Calu3 (cell line): ENCODE measurements around the gene CLCNKA. TPM values are rescaled to one million over a fixed set of nuclear protein-coding genes. Genes with fewer than 3 reads are reported as not detected.

Source experiments
- BruUV-seq: library from RNA; stranded (reverse); fragments of 400-500 nt; replicated peaks from 2 replicates; lab custom pipeline; 2021; lab: Mats Ljungman, UMichigan
- CTCF ChIA-PET: fragments of 300-600 bp; sonication (Branson Sonifier 250); formaldehyde crosslinking; loops from one replicate; lab custom pipeline; 2022; ENCODE audit warnings: antibody characterized with exemption; lab: Charles Lee
- DNase-seq: peaks from one replicate; pipeline ENCODE4 v3.0.0; 2022
- H3K27ac Mint-ChIP-seq: one replicate; pipeline ENCODE4 v1.8.0; 2022; ENCODE audit warnings: mixed read lengths; ENCODE audit not compliant: unreplicated experiment
- H3K27me3 Mint-ChIP-seq: one replicate; pipeline ENCODE4 v1.8.0; 2022; ENCODE audit warnings: mixed read lengths; ENCODE audit not compliant: unreplicated experiment
- H3K36me3 Mint-ChIP-seq: one replicate; pipeline ENCODE4 v1.8.0; 2022; ENCODE audit warnings: mild to moderate bottlenecking, moderate library complexity, mixed read lengths; ENCODE audit not compliant: insufficient read depth, unreplicated experiment
- H3K4me1 Mint-ChIP-seq: one replicate; pipeline ENCODE4 v1.8.0; 2022; ENCODE audit warnings: mild to moderate bottlenecking, low read depth, mixed read lengths; ENCODE audit not compliant: unreplicated experiment
- H3K4me3 Mint-ChIP-seq: one replicate; pipeline ENCODE4 v1.8.0; 2022; ENCODE audit warnings: mild to moderate bottlenecking, low read depth, moderate library complexity, mixed read lengths; ENCODE audit not compliant: unreplicated experiment
- H3K9me3 Mint-ChIP-seq: one replicate; pipeline ENCODE4 v1.8.0; 2022; ENCODE audit warnings: low read depth, mixed read lengths; ENCODE audit not compliant: unreplicated experiment
- CTCF ChIP-seq: fragments of 200-600 bp; IDR thresholded peaks from one replicate; pipeline ENCODE4 v1.8.0; 2022; ENCODE audit warnings: antibody characterized with exemption; ENCODE audit not compliant: unreplicated experiment
- intact Hi-C: fragments of 100-400 bp; cut with micrococcal nuclease; formaldehyde crosslinking; loops from one replicate; pipeline ENCODE4 v1.10.0; 2022; ENCODE audit not compliant: unreplicated experiment
- total RNA-seq: library from RNA; stranded (reverse); gene quantifications from 2 replicates; pipeline ENCODE4 v1.2.3, GENCODE V29; 2022

The CLCNKA gene
- total RNA-seq, 1 experiment from 2014 or later = not detected

- no peaks in the 10 kb centered on the region for H3K9me3 Mint-ChIP-seq
- H3K36me3 Mint-ChIP-seq = no peaks in the 10 kb centered on the region
- H3K27me3 Mint-ChIP-seq = peaks cover 35% of the 10 kb centered on the region
- CTCF ChIA-PET = interaction anchor here (1.1 kb wide), 2 partner anchors 67 to 179 kb away, joined by 3 read pairs; no protein-coding TSS in a partner anchor
- H3K27ac Mint-ChIP-seq = no peak overlapping the region
- intact Hi-C loops = no loop called here
- no peak for DNase-seq
- no peak for TF ChIP-seq CTCF
- H3K4me1 Mint-ChIP-seq = no peaks in the 10 kb centered on the region
- no TSS peak for BruUV-seq
- H3K4me3 Mint-ChIP-seq = no peak overlapping the region
These were observed 27.8 kb upstream of the CLCNKA start for GRCh38 chr1:15994081-15994480.

GRCh38 chr1:15994590-15995351 is 27.1 kb upstream of the CLCNKA start:
- peak; percentile 54 for TF ChIP-seq CTCF
- intact Hi-C loops = no loop called here
- H3K4me1 Mint-ChIP-seq = no peaks in the 10 kb centered on the region
- no peak overlapping the region for H3K27ac Mint-ChIP-seq
- DNase-seq = peak; percentile 67
- CTCF ChIA-PET = interaction anchor here (1.1 kb wide), 2 partner anchors 66 to 180 kb away, joined by 3 read pairs; no protein-coding TSS in a partner anchor
- no peaks in the 10 kb centered on the region for H3K36me3 Mint-ChIP-seq
- H3K27me3 Mint-ChIP-seq = peaks cover 34% of the 10 kb centered on the region
- no TSS peak for BruUV-seq
- H3K4me3 Mint-ChIP-seq = no peak overlapping the region
- H3K9me3 Mint-ChIP-seq = no peaks in the 10 kb centered on the region

- H3K27ac Mint-ChIP-seq = no peak overlapping the region
- no peaks in the 10 kb centered on the region for H3K9me3 Mint-ChIP-seq
- H3K4me1 Mint-ChIP-seq = no peaks in the 10 kb centered on the region
- intact Hi-C loops = no loop called here
- H3K36me3 Mint-ChIP-seq = no peaks in the 10 kb centered on the region
- DNase-seq = no peak
- H3K27me3 Mint-ChIP-seq = peaks cover 24% of the 10 kb centered on the region
- BruUV-seq = no TSS peak
- no peak overlapping the region for H3K4me3 Mint-ChIP-seq
- CTCF ChIA-PET = no interaction called here
- no peak for TF ChIP-seq CTCF
These were observed 24.7 kb upstream of the CLCNKA start for GRCh38 chr1:15997076-15997585.

DNA sequence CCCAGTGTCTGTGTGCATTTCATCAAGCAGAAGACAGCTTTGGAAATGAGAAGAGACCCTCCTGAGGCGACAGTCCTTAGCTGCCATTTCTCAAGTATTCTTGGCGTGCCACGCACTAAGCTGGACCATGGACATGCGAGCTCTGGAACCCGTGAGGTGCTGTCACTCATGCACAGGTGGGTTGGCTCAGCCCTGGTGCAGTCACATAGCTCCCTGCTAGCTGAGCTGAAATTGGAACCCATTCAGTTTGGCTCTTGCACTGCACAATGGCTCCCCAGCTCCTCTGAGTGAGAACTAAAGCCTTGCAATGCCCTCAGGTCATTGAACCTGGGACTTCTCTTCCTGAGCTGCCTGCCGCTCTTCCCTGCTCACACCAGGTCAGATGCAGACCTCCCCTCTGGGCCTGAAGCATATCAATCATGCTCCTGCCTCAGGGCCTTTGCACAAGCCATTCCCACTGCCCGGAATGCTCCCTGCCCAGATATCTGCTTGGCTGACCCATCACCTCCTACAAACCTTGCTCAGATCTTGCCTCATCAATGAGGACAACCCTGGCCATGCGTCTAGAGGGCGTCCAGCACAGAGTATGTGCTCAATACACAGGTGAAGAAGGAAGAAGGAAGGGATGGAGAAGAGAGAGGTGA is 24.1 kb upstream of the CLCNKA start:
- CTCF ChIA-PET = no interaction called here
- TF ChIP-seq CTCF = no peak

More for the DNA sequence above, 24.1 kb upstream of the CLCNKA start:
- Mint-ChIP-seq H3K36me3 (no peaks in the 10 kb centered on the region), H3K9me3 (no peaks in the 10 kb centered on the region), H3K4me3 (no peak overlapping the region), H3K4me1 (no peaks in the 10 kb centered on the region), H3K27me3 (peaks cover 24% of the 10 kb centered on the region), H3K27ac (no peak overlapping the region)
- BruUV-seq = no TSS peak
- intact Hi-C loops = no loop called here
- no peak for DNase-seq
